Central memory CD4-positive, alpha-beta T cell (primary cell): ENCODE measurements around the gene RFC4.
"Not testable (repeated sequence)": the region's sequence is repeated elsewhere in the genome, so short reads cannot be mapped to it uniquely, and the experiment has no call there.

Experiments used
- DNase-seq: peaks from one replicate; pipeline ENCODE4 v3.0.0; 2022
- total RNA-seq, 3 experiments: gene quantifications; one replicate each; lab custom pipeline; 2026; lab: John Stamatoyannopoulos, UW

RFC4 gene
- 16.2 to 60.9 (median 18.7) reads per million in 3 experiments for total RNA-seq

DNA sequence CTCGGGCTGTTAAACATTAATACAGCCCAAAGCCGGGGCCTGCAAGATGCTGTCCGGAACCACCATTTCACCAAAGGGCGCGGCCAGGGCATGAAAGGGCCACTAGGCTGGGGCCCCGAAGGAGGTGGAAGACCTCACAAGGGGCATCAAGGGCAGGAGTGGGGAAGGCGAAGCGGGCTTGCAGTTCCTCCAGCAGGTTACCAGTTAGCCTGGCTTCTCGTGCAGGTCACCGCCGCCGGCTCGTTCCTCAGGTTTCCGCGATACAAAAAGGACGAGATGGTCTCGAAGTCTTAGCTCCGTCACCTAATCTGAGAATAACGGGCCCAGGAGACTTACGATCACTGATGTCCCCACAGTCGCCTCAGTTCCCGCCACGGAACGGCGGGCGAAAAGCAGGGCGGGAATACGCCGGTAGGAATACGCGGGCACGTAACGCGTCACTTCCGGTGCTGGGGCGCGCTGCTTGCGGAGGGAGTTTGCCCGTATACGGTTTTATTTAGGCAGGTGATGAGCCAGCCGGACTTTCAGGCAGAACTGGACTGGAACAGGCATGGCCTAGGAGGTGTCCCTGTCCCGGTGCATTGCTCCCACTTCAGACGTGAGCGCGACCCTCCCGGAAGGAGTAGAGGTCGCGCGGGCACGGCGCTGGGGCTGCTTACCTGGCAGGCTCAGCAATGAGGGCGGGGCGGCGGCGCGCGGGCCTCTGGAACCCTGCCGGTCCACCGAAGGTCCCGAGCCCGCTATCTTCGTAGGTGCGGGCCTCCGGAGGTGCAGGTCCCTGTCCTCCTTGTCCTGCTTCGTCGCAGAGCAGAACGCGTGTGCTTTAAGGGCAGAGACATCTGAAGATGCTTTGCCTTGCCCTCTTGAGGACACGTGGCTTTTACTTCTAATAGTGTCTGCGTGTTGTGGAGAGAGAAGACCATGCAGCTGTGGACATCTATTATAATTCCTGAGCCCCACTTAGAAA lies at the start of gene RFC4:
Gene RFC4, minus strand, starts transcription at position 394 of the 967 bp plus-strand sequence. CDS start 1,769 bp downstream, outside the sequence.
- DNase-seq: peak; percentile 81

GRCh38 chr3:186854954-186855353 lies 48.7 kb upstream of the RFC4 start:
- no peak for DNase-seq

DNA sequence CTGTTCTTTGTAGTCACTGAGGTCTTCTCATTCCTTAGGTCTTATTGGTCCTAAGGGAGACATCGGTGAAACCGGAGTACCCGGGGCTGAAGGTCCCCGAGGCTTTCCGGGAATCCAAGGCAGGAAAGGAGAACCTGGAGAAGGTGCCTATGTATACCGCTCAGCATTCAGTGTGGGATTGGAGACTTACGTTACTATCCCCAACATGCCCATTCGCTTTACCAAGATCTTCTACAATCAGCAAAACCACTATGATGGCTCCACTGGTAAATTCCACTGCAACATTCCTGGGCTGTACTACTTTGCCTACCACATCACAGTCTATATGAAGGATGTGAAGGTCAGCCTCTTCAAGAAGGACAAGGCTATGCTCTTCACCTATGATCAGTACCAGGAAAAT lies 47.9 kb upstream of the RFC4 start:
- DNase-seq: no peak

- no peak for DNase-seq
Measured at GRCh38 chr3:186852994-186853393, 46.7 kb upstream of the RFC4 start.

GRCh38 chr3:186851835-186852234 lies 45.6 kb upstream of the RFC4 start:
- DNase-seq: not testable (repeated sequence)

GRCh38 chr3:186849374-186849975 lies 43.2 kb upstream of the RFC4 start:
- DNase-seq: peak; percentile 59

- no peak for DNase-seq
Measured at GRCh38 chr3:186847437-186847836, 41.2 kb upstream of the RFC4 start.

DNA sequence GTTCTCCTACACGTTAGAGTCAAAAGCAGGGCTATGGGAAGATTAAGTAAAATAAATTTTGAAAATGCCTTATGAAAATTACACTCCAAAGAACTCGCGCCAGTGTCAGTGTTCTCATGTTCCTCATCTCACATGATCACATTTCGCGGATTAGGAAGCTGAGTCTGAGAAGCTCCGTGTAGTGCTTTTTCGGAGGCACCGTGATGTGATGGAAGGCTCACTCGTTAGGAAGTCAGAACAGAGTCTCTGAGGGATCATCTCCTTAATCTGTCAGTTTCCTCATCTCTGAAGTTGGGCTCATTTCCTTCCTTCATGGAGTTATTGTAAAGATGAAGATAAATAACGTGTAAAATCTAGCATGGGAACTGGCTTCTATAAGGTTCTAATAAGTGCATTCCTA lies 39.5 kb upstream of the RFC4 start:
- no peak for DNase-seq

GRCh38 chr3:186844908-186845307 lies 38.6 kb upstream of the RFC4 start:
- DNase-seq: no peak

- DNase-seq: no peak
Measured at GRCh38 chr3:186843039-186843432, 36.8 kb upstream of the RFC4 start.

- DNase-seq: no peak
Measured at GRCh38 chr3:186842426-186843038, 36.2 kb upstream of the RFC4 start, which contains the start of gene ADIPOQ. ADIPOQ (plus strand) TSS chr3:186842710; CDS start chr3:186853059, 10,349 bp downstream.

- DNase-seq: no peak
Measured at GRCh38 chr3:186841620-186842019, 35.3 kb upstream of the RFC4 start.

DNA sequence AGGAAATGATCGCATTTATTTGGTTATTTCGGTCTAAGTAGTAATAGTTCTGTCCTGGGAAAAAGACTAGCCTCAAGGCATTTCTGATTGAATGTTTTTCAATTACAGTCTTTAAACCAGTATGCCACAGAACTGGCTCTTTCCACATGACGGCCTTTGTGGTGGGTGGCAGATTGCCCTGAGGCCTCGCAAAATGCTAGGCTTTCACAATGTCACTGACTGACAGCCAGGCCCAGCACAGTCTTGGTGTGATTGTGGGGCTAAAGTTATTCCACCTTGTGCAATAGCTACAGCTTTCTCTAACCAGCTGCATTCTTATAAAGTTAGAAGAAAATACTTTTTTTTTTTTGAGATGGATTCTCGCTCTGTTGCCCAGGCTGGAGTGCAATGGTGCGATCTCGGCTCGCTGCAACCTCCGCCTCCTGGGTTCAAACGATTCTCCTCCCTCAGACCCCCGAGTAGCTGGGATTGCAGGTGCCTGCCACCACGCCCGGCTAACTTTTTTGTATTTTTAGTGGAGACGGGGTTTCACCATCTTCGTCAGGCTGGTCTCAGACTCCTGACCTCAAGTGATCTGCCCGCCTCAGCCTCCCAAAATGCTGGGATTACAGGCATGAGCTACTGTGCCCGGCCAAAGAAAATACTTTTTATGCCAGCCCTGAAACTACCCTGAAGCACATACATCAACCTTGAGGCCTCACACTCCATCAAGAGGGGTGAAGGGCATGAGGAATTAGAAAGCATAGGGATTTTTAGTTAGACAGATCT lies 33.8 kb upstream of the RFC4 start:
- no peak for DNase-seq

DNA sequence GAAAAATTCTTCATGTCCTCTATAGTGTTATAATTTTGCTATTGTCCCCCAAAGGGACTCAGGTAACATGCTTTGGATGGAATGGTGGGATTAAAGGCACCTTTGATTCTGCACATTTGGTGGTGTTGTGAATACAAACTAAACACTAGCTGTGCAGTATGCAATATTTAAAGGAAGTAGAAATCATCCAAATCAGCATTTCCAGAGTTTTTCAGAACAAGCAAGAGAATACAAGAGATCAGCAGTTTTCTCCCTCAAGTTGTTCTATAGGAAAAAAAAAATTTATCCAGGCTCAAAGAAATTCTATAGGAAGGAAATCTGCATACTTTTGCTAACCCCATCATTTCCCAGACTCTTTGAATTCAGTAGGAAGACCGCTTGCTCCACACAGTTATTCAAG lies 26.0 kb upstream of the RFC4 start:
- DNase-seq: no peak

DNA sequence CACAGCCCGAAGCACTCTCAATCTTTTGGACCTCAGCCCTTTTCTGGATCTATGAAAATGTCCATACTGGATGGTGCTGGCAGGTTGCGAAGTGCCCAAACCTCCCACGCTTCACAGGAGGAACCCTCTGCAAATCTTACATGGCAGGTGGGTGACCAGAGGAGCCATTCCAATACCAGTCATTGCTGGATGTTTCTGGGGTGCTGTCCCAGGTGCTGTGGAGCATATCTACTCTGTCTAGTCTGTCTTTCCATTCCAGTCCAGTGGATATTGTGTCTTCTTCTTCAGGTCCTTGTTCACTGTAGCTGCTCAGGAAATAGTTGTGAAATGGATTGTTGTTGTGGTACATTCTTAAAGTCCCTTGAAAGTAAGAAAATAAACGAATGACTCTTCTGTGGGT lies 25.5 kb upstream of the RFC4 start:
- no peak for DNase-seq

DNA sequence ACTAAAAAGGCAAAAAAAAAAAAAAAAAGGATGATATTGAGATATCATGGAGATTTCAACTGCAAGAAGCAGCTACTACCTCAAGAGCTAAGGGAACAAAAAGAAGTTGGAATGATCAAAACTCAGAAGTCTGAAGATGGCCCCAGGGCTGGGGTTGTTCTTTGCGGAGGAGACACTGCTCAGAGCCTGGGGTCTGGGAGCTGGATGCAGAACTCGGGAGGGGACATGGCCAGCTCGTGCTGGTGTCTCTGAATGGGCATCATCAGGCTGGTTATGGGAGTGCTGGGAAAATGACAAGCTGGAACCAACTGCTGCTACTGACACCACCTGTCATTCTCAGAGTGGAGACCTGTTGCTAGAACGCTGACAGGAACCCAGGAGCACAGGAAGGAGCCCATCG lies 22.1 kb upstream of the RFC4 start:
- no peak for DNase-seq

- peak; percentile 85 for DNase-seq
Measured at GRCh38 chr3:186826976-186827857, 20.9 kb upstream of the RFC4 start.

- no peak for DNase-seq
Measured at GRCh38 chr3:186826410-186826975, 20.2 kb upstream of the RFC4 start.

DNA sequence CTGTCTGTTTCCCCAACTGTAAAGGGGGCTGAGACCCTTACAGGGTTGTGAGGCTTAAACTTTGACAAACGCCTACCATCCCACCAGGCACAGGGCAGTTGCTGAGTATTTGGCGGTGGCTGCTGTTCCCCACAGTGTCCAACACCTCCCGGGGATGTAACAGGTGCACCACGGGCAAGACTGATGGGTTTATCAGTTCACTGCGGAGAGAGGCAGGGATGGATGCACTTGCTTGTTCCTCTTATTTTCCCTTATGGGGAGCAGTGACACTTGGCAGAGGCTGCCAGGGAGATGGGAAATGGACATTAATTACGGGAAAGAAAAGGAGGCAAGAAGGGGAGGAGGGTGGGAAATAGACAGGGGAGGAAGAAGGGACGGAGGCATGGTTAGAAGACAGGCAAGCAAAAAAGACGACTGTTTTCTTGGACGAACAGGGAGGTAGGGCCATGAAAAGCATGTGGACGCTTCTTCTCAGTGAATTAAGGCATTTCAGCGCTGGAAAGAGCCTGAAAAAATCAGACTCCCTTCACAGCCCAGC lies 19.7 kb upstream of the RFC4 start:
- DNase-seq: no peak

DNA sequence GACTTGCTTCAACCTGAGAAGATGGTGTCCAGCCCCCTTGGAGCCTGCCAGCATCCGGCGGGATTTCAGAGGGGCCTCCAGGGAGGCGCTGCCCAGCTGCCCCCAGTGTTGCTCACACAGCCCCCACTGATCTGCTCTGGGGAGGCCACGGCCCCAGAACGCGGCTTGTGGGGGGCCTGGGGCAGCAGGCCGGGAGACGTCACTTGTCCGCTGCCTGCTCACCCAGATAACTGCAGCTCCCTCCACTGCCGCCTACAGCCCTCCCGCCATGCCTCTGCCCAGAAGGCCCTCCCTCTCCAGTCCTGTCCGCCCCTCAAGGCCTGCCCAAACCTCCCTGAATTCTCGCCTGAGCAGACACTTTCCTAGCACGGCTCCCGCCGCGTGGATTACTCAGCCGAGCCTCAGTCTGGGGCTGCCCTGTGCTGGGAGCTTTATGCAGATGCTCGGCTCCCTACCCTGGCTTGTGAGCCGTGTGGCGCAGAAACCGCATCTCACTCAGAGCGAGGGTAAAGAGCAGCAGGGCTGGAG lies 19.1 kb upstream of the RFC4 start:
- DNase-seq: no peak
